Gastrocnemius medialis (tissue), 4 donors: Measurements from ENCODE around the gene LRRC41.

Source experiments
- CTCF ChIP-seq, 5 experiments: fragments of 450-650 bp in 3 of 5; fragments of 200-600 bp in 2 of 5; sonication (generic) in 2 of 5; IDR thresholded peaks in 4 of 5; conservative IDR thresholded peaks in 1 of 5; 1 replicate in 4 of 5; 2 replicates in 1 of 5; pipeline ENCODE4 v1.5.1; 2016 to 2019; ENCODE audit warnings: antibody characterized with exemption in 5 of 5, mild to moderate bottlenecking in 3 of 5, moderate library complexity in 3 of 5
- POLR2A ChIP-seq, 2 donors: fragments of 450-650 bp; IDR thresholded peaks; one replicate each; pipeline ENCODE4 v1.6.1; 2017; ENCODE audit warnings: antibody characterized with exemption in 2 of 2, mild to moderate bottlenecking in 2 of 2, moderate library complexity in 2 of 2

DNA sequence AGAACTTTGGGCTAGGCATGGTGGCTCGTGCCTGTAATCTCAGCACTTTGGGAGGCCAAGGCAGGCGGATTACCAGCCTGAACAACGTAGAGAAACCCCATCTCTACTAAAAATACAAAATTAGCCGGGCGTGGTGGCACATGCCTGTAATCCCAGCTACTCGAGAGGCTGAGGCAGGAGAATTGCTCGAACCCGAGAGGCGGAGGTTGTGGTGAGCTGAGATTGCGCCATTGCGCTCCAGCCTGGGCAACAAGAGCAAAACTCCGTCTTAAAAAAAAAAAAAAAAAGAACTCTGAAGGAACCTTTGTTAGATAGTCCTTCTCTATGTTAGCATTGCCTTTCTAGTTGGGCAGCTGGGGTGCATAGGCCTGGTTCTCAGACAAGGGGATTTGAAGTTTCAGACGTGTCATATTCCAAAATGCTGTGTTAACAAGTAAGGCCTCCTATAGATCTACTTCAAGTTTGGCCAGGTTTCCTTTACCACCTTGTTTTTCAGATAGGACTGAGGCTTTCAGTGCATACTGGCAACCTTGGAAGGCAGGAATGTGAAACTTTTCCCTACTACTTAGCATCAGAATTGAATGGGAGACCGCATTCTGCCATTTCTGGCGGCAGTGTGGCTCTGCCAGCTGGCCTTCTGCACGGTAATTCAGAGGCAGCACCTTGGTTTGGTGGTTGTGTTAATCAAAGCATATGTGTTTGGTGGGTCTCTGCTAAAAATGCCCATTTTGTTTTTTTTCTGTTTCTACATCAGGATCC, 6.2 kb upstream of the LRRC41 start:
- no peak for TF ChIP-seq CTCF (IDR thresholded peaks at IDR 0.05 in 4 of 5, conservative IDR thresholded peaks at IDR 0.05 in 1 of 5)
- TF ChIP-seq POLR2A (IDR thresholded peaks at IDR 0.05): no peak
